HepG2 (cell line): Measurements from ENCODE around the gene SPHK2. TPM values are rescaled to one million over a fixed set of nuclear protein-coding genes. Genes with fewer than 3 reads are reported as not detected.

Source experiments
- ATF1 ChIP-seq: IDR thresholded peaks from 2 replicates; pipeline ENCODE4 v1.6.1; 2016; ENCODE audit warnings: mild to moderate bottlenecking, control low read depth
- FOXK2 ChIP-seq: fragments of 450-650 bp; IDR thresholded peaks from 2 replicates; pipeline ENCODE4 v1.6.1; 2016
- HHEX ChIP-seq: IDR thresholded peaks from 2 replicates; pipeline ENCODE4 v1.6.1; 2016; ENCODE audit warnings: control low read depth
- MAFF ChIP-seq: IDR thresholded peaks from 2 replicates; pipeline ENCODE4 v1.6.1; 2011; ENCODE audit warnings: low read depth, low read length, improper control_type of control experiment
- SMC3 ChIP-seq: IDR thresholded peaks from 2 replicates; pipeline ENCODE4 v1.6.1; 2011; ENCODE audit warnings: low read length, improper control_type of control experiment
- SUZ12 ChIP-seq: fragments of 150-350 bp; IDR thresholded peaks from 2 replicates; pipeline ENCODE4 v1.6.1; 2014; ENCODE audit warnings: low read depth, low read length
- TCF7 ChIP-seq: sonication (generic); IDR thresholded peaks from 2 replicates; pipeline ENCODE4 v1.6.1; 2016; ENCODE audit warnings: antibody characterized with exemption, low read depth
- ZFP36 ChIP-seq: fragments of 150-350 bp; IDR thresholded peaks from 2 replicates; pipeline ENCODE4 v1.6.1; 2018; ENCODE audit warnings: borderline replicate concordance, low read length, low read depth; ENCODE audit not compliant: partially characterized antibody
- ZNF138 ChIP-seq: sonication (generic); formaldehyde crosslinking; IDR thresholded peaks from 2 replicates; pipeline ENCODE4 v1.5.0; 2020; ENCODE audit warnings: mild to moderate bottlenecking, low read depth, missing genetic modification reagents
- polyA plus RNA-seq, 8 experiments: library from polyadenylated mRNA; depleted of rRNA in 3 of 8; stranded (reverse) in 7 of 8; unstranded in 1 of 8; fragments of >200 nt; fragmentation: Illumina TruSeq in 4 of 8; extraction: Trizol in 4 of 8; gene quantifications; 2 replicates each; pipeline versions ENCODE4 v1.2.1 to v1.2.3, GENCODE V29; 2011 to 2016; ENCODE audit warnings: low read depth in 4 of 8, missing spikeins in 1 of 8, mixed read lengths in 1 of 8; ENCODE audit not compliant: insufficient read depth in 1 of 8
- total RNA-seq, 5 experiments: library from RNA; depleted of rRNA; stranded (reverse); fragments of >200 nt; fragmentation: Illumina TruSeq; extraction: Trizol; gene quantifications; 2 replicates each; pipeline ENCODE4 v1.2.3, GENCODE V29; 2016; ENCODE audit warnings: low read depth in 1 of 5
- TF ChIP-seq, protein P1 (sequence below): sonication (generic); formaldehyde crosslinking; IDR thresholded peaks from 2 replicates; pipeline ENCODE4 v1.5.0; 2020; ENCODE audit warnings: missing genetic modification reagents
- TF ChIP-seq, protein P2 (sequence below): sonication (generic); formaldehyde crosslinking; IDR thresholded peaks from 2 replicates; pipeline ENCODE4 v1.4.0; 2020; ENCODE audit warnings: mild to moderate bottlenecking, low read depth, missing genetic modification reagents
- TF ChIP-seq, protein P3 (sequence below): sonication (generic); formaldehyde crosslinking; IDR thresholded peaks from 2 replicates; pipeline ENCODE4 v1.4.0; 2020; ENCODE audit warnings: missing genetic modification reagents
- TF ChIP-seq, protein P4 (sequence below): IDR thresholded peaks from 2 replicates; pipeline ENCODE4 v1.6.1; 2016; ENCODE audit warnings: control low read depth
- TF ChIP-seq, protein P5 (sequence below): sonication (generic); formaldehyde crosslinking; IDR thresholded peaks from 2 replicates; pipeline ENCODE4 v1.4.0; 2020; ENCODE audit warnings: mild to moderate bottlenecking, missing genetic modification reagents

Gene SPHK2
- total and polyA plus RNA-seq, 2 of the 13 experiments (the other 11 are each of a cell fraction or from before 2014, with no cell fraction given): 2.9 to 14.4 TPM

DNA sequence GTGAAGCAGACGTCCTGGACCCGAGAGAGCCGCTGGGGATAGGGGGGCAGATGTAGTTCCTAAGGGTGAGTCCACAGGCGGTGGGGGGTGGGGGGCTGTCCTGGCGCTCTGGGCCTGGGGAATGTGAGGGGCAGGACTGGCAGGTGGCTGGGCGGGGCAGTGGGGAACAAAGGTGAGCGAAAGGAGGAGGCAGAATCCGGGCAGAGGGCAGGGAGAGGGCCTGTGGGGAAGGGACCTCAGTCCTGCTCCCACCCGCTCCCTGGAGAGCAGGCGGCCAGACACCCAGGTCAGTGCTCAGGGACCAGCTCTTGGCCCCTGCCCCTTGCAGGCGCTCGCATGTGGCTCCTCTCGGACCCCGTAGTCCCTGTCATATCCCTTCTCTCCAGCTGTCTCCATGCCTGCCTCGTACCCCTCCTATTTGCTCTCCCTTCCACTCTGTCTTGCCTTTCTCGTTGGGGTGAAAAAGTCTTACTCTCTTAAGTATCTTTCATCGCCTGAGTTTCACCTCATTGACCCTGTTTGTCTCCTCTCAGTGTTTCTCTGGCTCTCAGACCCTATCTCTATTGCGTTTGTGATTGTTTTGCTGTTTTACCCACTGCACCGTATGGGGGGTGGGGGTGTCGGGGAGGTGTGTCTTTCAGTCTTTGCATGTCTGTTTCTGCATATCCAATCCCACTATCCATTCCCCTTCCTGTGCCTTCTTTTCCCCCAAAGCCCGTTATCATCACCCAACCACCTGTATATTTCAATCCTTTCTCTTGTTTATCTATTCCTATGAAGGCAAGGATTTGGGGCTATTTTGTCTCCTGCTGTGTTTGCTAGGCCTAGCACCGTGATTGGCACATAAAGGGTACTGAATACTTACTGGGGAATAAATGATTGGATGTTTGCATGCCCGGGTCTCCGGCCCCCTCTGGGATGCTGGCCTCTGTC, 5.8 kb downstream of the SPHK2 start (continued):
- no peak for TF ChIP-seq ZFP36
- TF ChIP-seq ATF1 (CRISPR knock-in tag): no peak
- TF ChIP-seq, protein P1, sequence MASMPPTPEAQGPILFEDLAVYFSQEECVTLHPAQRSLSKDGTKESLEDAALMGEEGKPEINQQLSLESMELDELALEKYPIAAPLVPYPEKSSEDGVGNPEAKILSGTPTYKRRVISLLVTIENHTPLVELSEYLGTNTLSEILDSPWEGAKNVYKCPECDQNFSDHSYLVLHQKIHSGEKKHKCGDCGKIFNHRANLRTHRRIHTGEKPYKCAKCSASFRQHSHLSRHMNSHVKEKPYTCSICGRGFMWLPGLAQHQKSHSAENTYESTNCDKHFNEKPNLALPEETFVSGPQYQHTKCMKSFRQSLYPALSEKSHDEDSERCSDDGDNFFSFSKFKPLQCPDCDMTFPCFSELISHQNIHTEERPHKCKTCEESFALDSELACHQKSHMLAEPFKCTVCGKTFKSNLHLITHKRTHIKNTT (CRISPR knock-in tag): no peak
- no peak for TF ChIP-seq MAFF
- no peak for TF ChIP-seq TCF7
- no peak for TF ChIP-seq HHEX (CRISPR knock-in tag)
- no peak for TF ChIP-seq SMC3
- TF ChIP-seq, protein P2, sequence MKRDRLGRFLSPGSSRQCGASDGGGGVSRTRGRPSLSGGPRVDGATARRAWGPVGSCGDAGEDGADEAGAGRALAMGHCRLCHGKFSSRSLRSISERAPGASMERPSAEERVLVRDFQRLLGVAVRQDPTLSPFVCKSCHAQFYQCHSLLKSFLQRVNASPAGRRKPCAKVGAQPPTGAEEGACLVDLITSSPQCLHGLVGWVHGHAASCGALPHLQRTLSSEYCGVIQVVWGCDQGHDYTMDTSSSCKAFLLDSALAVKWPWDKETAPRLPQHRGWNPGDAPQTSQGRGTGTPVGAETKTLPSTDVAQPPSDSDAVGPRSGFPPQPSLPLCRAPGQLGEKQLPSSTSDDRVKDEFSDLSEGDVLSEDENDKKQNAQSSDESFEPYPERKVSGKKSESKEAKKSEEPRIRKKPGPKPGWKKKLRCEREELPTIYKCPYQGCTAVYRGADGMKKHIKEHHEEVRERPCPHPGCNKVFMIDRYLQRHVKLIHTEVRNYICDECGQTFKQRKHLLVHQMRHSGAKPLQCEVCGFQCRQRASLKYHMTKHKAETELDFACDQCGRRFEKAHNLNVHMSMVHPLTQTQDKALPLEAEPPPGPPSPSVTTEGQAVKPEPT: no peak
- TF ChIP-seq FOXK2: no peak
- TF ChIP-seq, protein P3, sequence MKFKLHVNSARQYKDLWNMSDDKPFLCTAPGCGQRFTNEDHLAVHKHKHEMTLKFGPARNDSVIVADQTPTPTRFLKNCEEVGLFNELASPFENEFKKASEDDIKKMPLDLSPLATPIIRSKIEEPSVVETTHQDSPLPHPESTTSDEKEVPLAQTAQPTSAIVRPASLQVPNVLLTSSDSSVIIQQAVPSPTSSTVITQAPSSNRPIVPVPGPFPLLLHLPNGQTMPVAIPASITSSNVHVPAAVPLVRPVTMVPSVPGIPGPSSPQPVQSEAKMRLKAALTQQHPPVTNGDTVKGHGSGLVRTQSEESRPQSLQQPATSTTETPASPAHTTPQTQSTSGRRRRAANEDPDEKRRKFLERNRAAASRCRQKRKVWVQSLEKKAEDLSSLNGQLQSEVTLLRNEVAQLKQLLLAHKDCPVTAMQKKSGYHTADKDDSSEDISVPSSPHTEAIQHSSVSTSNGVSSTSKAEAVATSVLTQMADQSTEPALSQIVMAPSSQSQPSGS: no peak
- TF ChIP-seq, protein P4, sequence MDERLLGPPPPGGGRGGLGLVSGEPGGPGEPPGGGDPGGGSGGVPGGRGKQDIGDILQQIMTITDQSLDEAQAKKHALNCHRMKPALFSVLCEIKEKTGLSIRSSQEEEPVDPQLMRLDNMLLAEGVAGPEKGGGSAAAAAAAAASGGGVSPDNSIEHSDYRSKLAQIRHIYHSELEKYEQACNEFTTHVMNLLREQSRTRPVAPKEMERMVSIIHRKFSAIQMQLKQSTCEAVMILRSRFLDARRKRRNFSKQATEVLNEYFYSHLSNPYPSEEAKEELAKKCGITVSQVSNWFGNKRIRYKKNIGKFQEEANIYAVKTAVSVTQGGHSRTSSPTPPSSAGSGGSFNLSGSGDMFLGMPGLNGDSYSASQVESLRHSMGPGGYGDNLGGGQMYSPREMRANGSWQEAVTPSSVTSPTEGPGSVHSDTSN (CRISPR knock-in tag): no peak
- TF ChIP-seq ZNF138 (CRISPR knock-in tag): no peak
- TF ChIP-seq, protein P5, sequence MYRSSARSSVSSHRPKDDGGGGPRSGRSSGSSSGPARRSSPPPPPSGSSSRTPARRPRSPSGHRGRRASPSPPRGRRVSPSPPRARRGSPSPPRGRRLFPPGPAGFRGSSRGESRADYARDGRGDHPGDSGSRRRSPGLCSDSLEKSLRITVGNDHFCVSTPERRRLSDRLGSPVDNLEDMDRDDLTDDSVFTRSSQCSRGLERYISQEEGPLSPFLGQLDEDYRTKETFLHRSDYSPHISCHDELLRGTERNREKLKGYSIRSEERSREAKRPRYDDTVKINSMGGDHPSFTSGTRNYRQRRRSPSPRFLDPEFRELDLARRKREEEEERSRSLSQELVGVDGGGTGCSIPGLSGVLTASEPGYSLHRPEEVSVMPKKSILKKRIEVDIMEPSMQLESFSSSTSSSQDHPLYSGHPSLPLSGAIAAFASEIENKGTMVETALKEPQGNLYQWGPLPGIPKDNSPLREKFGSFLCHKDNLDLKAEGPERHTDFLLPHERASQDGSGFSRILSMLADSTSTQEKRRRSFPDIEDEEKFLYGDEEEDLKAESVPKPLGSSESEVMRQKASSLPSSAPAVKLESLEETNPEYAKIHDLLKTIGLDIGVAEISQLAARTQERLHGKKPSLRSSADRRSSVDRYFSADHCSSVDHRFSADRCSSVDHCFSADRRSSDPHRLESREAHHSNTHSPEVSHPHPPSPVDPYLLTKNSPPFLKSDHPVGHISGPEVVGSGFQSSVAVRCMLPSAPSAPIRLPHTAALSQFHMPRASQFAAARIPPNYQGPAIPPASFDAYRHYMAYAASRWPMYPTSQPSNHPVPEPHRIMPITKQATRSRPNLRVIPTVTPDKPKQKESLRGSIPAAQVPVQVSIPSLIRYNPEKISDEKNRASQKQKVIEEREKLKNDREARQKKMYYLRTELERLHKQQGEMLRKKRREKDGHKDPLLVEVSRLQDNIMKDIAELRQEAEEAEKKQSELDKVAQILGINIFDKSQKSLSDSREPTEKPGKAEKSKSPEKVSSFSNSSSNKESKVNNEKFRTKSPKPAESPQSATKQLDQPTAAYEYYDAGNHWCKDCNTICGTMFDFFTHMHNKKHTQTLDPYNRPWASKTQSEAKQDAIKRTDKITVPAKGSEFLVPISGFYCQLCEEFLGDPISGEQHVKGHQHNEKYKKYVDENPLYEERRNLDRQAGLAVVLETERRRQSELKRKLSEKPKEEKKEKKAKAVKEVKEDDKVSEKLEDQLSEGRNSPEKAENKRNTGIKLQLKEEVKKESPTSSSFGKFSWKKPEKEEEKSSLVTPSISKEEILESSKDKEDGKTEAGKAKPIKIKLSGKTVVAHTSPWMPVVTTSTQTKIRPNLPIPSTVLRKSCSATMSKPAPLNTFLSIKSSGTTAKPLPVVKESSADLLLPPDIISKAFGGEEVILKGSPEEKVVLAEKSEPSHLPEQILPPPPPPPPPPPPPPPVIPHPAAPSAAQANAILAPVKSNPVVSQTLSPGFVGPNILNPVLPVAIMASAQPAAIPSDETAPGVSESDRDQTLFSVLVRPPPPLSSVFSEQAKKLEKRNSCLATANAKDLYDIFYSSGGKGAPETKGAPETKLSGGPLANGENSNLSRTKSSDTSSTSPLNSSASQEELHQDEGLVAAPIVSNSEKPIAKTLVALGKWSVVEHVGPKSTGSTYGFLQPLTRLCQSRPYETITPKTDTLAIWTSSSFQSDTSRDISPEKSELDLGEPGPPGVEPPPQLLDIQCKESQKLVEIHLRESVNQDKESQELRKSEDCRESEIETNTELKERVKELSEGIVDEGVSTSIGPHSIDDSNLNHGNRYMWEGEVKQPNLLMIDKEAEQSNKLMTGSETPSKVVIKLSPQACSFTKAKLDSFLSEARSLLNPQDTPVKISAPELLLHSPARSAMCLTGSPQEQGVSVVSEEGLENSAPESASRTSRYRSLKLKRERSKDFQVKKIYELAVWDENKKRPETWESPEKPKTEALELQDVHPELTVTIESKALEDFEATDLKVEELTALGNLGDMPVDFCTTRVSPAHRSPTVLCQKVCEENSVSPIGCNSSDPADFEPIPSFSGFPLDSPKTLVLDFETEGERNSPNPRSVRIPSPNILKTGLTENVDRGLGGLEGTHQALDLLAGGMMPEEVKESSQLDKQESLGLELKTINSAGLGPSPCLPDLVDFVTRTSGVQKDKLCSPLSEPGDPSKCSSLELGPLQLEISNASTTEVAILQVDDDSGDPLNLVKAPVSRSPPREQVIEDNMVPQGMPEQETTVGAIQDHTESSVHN (CRISPR knock-in tag): no peak
- TF ChIP-seq SUZ12: no peak
